Measurements from ENCODE around the gene GPATCH1. TPM values are rescaled to one million over a fixed set of nuclear protein-coding genes. Genes with fewer than 3 reads are reported as not detected.
A peak's percentile ranks its signal among the peaks of the same experiment; 100 is the strongest.

The GPATCH1 gene
- total and polyA plus RNA-seq, 4 donors, result 3.8 to 10.6 (median 8.4) TPM

DNA sequence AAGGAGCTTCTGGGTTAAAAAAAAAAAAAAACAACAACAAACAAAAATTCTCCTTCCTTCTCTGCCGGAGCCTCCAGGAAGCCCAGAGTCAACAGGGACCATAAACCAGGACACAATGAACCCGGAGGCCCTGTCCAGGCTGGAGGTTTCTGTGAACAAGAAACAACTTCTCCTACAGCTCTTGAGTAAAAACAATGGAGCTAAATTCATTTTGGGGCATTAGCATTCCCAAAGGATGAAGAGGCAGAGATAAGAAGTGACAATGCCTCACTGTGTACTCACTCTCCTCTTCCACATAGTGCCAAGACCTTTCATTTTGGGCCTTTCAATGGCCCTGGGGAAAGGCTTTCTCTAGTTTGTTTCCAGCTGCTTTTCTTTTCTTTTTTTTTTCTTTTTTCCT, 25.3 kb upstream of the GPATCH1 start:
- intact Hi-C loops (cut with DNase I), result no loop called here
- ATAC-seq (ENCODE audit: low FRiP score), result no peak
- H3K4me3 ChIP-seq (ENCODE audit: low read length in 2 of 2), result no peak overlapping the region
- H3K27me3 ChIP-seq (ENCODE audit: control insufficient read depth in 1 of 2, insufficient read depth in 2 of 2, low read length in 1 of 2), result no peaks in the 10 kb centered on the region
- 56 to 67% methylated on average over 2 of the region's 2 CpGs for WGBS, 2 donors
- H3K9me3 ChIP-seq (ENCODE audit: control insufficient read depth, low read length), result no peaks in the 10 kb centered on the region
- no peak for DNase-seq
- no peak overlapping the region for H3K27ac ChIP-seq (ENCODE audit: low read depth in 1 of 2, low read length in 2 of 2)
- H3K4me1 ChIP-seq (ENCODE audit: control insufficient read depth in 1 of 2, insufficient read depth in 2 of 2, low read length in 2 of 2), result no peaks in the 10 kb centered on the region
- H3K36me3 ChIP-seq (ENCODE audit: control insufficient read depth in 1 of 2, insufficient read depth in 2 of 2, low read length in 1 of 2), result no peaks in the 10 kb centered on the region

DNA sequence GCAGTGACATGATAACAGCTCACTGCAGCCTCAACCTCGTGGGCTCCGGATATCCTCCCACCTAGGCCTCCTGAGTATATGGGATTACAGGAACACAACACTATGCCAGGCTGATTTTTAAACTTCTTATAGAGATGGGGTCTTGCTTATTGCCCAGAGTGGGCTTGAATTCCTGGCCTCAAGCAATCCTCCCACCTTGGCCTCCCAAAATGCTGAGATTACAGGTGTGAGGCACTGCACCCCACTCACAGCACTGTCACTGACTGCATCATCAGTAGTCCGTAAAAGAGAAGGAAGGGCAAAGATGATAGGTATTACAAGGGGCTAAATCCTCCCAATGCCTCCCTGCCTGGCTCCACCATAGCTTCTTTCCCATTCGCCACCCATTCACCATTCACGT, 20.4 kb upstream of the GPATCH1 start:
- intact Hi-C loops (cut with DNase I), result no loop called here
- H3K27me3 ChIP-seq (ENCODE audit: control insufficient read depth in 1 of 2, insufficient read depth in 2 of 2, low read length in 1 of 2), result peaks cover 0 to 1% of the 10 kb centered on the region in 2 donors
- DNase-seq (no peak), ATAC-seq (ENCODE audit: low FRiP score) (no peak)
- H3K9me3 ChIP-seq (ENCODE audit: control insufficient read depth, low read length), result no peaks in the 10 kb centered on the region
- H3K36me3 ChIP-seq (ENCODE audit: control insufficient read depth in 1 of 2, insufficient read depth in 2 of 2, low read length in 1 of 2), result no peaks in the 10 kb centered on the region
- WGBS, 2 donors, result 92 to 93% methylated on average over 5 of the region's 5 CpGs
- no peak overlapping the region for H3K27ac ChIP-seq (ENCODE audit: low read depth in 1 of 2, low read length in 2 of 2)
- no peaks in the 10 kb centered on the region for H3K4me1 ChIP-seq (ENCODE audit: control insufficient read depth in 1 of 2, insufficient read depth in 2 of 2, low read length in 2 of 2)
- no peak overlapping the region for H3K4me3 ChIP-seq (ENCODE audit: low read length in 2 of 2)

DNA sequence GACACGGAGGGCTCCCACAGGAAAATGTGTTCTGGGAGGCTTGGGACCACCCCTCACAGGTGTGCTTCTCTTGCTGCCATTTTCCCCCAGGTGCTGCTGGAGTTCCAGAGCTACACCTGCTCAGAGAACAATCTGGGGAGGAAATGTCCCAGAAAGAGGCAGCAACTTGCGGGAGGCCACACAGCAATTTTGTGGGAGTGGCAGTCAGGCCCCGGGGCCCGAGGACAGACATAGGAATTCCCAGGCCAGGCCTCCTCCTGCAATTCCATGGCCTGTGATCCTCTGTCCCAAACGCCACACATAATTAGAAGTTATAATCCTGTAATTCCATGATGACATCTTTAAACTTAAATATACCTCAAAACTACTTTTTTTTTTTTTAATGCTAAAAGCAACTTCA, 18.1 kb upstream of the GPATCH1 start:
- DNase-seq (no peak), ATAC-seq (ENCODE audit: low FRiP score) (no peak)
- Histone ChIP-seq H3K4me3 (ENCODE audit: low read length in 2 of 2) (no peak overlapping the region), H3K27ac (ENCODE audit: low read depth in 1 of 2, low read length in 2 of 2) (no peak overlapping the region), H3K4me1 (ENCODE audit: control insufficient read depth in 1 of 2, insufficient read depth in 2 of 2, low read length in 2 of 2) (no peaks in the 10 kb centered on the region), H3K36me3 (ENCODE audit: control insufficient read depth in 1 of 2, insufficient read depth in 2 of 2, low read length in 1 of 2) (no peaks in the 10 kb centered on the region), H3K9me3 (ENCODE audit: control insufficient read depth, low read length) (no peaks in the 10 kb centered on the region), H3K27me3 (ENCODE audit: control insufficient read depth in 1 of 2, insufficient read depth in 2 of 2, low read length in 1 of 2) (peaks cover 0 to 1% of the 10 kb centered on the region in 2 donors)
- intact Hi-C loops (cut with DNase I), result no loop called here
- WGBS, 2 donors, result 76 to 86% methylated on average over 5 of the region's 5 CpGs

DNA sequence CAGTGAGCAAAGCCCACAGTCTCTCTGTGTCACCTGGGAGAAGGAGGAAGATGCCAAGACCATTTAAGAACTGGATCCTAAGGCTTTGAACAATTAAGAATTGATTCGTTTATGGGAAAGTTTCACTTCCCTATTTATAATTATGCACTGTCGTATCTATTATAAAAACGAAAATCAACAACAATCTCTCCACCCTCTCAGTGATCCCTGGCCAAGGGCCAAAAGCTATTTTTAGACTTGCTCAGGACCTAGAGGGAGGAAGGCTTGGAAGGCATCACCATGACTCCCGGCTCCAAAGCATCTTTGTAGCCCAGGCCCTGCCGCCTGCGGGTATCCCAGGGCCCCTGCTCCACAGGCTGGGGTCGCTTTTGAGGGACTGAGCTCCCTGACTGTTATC, 17.6 kb upstream of the GPATCH1 start:
- Histone ChIP-seq H3K9me3 (ENCODE audit: control insufficient read depth, low read length) (no peaks in the 10 kb centered on the region), H3K27ac (ENCODE audit: low read depth in 1 of 2, low read length in 2 of 2) (no peak overlapping the region), H3K36me3 (ENCODE audit: control insufficient read depth in 1 of 2, insufficient read depth in 2 of 2, low read length in 1 of 2) (no peaks in the 10 kb centered on the region), H3K4me3 (ENCODE audit: low read length in 2 of 2) (no peak overlapping the region), H3K4me1 (ENCODE audit: control insufficient read depth in 1 of 2, insufficient read depth in 2 of 2, low read length in 2 of 2) (no peaks in the 10 kb centered on the region), H3K27me3 (ENCODE audit: control insufficient read depth in 1 of 2, insufficient read depth in 2 of 2, low read length in 1 of 2) (peaks cover 0 to 1% of the 10 kb centered on the region in 2 donors)
- no peak for ATAC-seq (ENCODE audit: low FRiP score)
- intact Hi-C loops (cut with DNase I), result no loop called here
- 3 to 4% methylated on average over 7 of the region's 7 CpGs for WGBS, 2 donors
- DNase-seq, result no peak

DNA sequence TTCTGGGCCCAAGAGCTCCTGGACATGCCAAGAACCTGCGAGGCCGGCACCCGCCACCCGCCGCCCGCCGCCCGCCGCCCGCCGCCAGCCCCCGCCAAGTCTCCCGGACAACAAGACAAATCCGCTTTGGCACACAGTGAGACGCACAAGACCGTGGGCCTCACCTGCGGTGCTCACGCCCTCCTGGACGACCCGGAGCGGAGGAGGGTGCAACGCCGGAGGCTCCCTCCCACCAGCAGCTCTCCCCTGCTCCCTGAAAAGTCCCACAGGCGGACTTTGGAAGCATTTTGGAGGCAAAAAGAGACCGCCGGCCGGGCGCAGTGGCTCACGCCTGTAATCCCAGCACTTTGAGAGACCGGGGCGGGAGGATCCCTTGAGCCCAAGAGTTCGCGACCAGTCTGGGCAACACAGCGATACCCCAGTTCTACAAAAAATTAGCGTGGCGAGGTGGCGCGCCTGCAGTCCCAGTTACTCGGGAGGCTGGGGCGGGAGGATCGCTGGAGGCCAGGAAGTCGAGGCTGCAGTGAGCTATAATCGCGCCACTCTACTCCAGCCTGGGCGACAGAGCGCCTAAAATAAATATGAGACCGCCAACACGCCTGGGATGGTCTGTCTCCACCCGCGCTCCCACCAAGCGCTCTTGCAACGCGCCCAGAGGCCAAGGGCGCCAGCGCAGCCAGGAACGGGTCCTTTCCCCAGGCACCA, 17.1 kb upstream of the GPATCH1 start:
- Histone ChIP-seq H3K9me3 (ENCODE audit: control insufficient read depth, low read length) (no peaks in the 10 kb centered on the region), H3K36me3 (ENCODE audit: control insufficient read depth in 1 of 2, insufficient read depth in 2 of 2, low read length in 1 of 2) (no peaks in the 10 kb centered on the region), H3K4me1 (ENCODE audit: control insufficient read depth in 1 of 2, insufficient read depth in 2 of 2, low read length in 2 of 2) (no peaks in the 10 kb centered on the region), H3K27me3 (ENCODE audit: control insufficient read depth in 1 of 2, insufficient read depth in 2 of 2, low read length in 1 of 2) (peaks cover 0 to 1% of the 10 kb centered on the region in 2 donors), H3K27ac (ENCODE audit: low read depth in 1 of 2, low read length in 2 of 2) (no peak overlapping the region), H3K4me3 (ENCODE audit: low read length in 2 of 2) (peak overlapping the region; percentile 62)
- intact Hi-C loops (cut with DNase I), result no loop called here
- DNase-seq, result no peak
- ATAC-seq (ENCODE audit: low FRiP score), result peak; percentile 40
- WGBS, 2 donors, result 2% methylated on average over 53 to 56 of the region's 56 CpGs

DNA sequence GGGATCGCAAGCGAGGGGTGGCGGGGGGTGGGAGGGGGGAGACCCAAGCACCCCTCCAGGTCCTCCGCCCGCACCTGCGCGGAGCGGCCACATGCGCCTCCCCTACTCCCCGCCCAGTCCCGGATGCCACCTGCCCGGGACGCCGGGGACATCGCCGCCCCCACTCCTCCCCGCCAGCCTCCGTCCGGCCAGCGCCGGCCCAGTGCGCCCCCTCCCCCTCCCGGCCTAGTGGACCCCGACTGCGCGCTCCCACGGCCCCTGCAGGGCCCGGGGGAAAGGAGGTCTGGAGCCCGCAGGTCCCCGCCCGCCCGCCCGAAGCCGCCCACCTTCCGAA, 16.6 kb upstream of the GPATCH1 start:
- peak overlapping the region; percentile 62 for H3K4me3 ChIP-seq (ENCODE audit: low read length in 2 of 2)
- H3K27me3 ChIP-seq (ENCODE audit: control insufficient read depth in 1 of 2, insufficient read depth in 2 of 2, low read length in 1 of 2), result peaks cover 0 to 1% of the 10 kb centered on the region in 2 donors
- 0 to 1% methylated on average over 5 to 35 of the region's 35 CpGs for WGBS, 2 donors
- H3K4me1 ChIP-seq (ENCODE audit: control insufficient read depth in 1 of 2, insufficient read depth in 2 of 2, low read length in 2 of 2), result no peaks in the 10 kb centered on the region
- no peaks in the 10 kb centered on the region for H3K9me3 ChIP-seq (ENCODE audit: control insufficient read depth, low read length)
- intact Hi-C loops (cut with DNase I), result no loop called here
- DNase-seq (no peak), ATAC-seq (ENCODE audit: low FRiP score) (peak; percentile 61)
- H3K27ac ChIP-seq (ENCODE audit: low read depth in 1 of 2, low read length in 2 of 2), result no peak overlapping the region
- no peaks in the 10 kb centered on the region for H3K36me3 ChIP-seq (ENCODE audit: control insufficient read depth in 1 of 2, insufficient read depth in 2 of 2, low read length in 1 of 2)

DNA sequence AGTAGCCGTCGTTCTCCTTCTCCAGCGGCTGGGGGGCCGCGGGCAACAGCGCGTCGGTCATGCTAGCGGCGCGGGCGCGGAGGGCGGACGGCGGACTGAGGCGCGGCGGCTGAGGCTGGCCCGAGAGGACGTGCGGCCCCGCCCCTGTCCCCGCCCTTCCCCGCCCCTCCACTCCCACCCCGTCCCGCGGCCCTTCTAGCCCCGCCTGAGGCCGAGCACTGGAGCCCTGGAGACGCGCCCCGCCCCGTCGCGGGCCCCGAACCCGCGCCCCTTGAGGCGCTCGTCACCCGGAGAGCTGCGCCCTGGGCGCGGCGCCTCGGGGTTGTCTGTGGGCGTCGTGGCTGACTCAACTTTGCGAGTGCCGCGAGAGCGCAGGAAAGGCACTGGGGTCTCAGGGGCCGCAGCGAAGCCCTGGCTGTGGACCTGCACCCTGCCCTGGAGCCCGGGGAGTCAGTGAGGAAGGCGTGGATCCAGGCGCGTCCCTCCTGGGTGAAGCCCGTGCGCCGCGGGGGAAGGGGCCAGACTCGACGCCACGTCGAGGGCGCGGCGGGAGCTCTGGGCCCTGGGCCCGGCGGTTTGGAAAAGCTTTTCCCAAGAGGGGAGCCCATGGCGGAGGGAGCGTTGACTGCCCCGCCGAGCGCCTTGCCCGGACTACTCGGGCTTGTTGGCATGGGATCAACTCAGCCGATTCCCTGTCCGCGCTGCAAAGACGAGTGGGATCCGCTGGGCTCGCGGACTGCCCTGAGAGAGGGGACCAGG, 16.0 kb upstream of the GPATCH1 start, which contains the start of gene RHPN2:
Gene RHPN2, minus strand, starts transcription at position 97 of the 759 bp plus-strand sequence. Its CDS starts 36 bp downstream, at position 61.
- peak; percentile 81 for ATAC-seq (ENCODE audit: low FRiP score)
- peak; percentile 59 to 77 for DNase-seq
- H3K36me3 ChIP-seq (ENCODE audit: control insufficient read depth in 1 of 2, insufficient read depth in 2 of 2, low read length in 1 of 2), result no peaks in the 10 kb centered on the region
- intact Hi-C loops (cut with DNase I), result no loop called here
- no peaks in the 10 kb centered on the region for H3K9me3 ChIP-seq (ENCODE audit: control insufficient read depth, low read length)
- peak within 1 kb of the TSS; percentile 62 for H3K4me3 ChIP-seq (ENCODE audit: low read length in 2 of 2)
- no peaks in the 10 kb centered on the region for H3K4me1 ChIP-seq (ENCODE audit: control insufficient read depth in 1 of 2, insufficient read depth in 2 of 2, low read length in 2 of 2)
- no peak within 1 kb of the TSS for H3K27ac ChIP-seq (ENCODE audit: low read depth in 1 of 2, low read length in 2 of 2)
- H3K27me3 ChIP-seq (ENCODE audit: control insufficient read depth in 1 of 2, insufficient read depth in 2 of 2, low read length in 1 of 2), result peaks cover 0 to 1% of the 10 kb centered on the region in 2 donors
- 2% methylated on average over 53 to 86 of the region's 86 CpGs for WGBS, 2 donors

DNA sequence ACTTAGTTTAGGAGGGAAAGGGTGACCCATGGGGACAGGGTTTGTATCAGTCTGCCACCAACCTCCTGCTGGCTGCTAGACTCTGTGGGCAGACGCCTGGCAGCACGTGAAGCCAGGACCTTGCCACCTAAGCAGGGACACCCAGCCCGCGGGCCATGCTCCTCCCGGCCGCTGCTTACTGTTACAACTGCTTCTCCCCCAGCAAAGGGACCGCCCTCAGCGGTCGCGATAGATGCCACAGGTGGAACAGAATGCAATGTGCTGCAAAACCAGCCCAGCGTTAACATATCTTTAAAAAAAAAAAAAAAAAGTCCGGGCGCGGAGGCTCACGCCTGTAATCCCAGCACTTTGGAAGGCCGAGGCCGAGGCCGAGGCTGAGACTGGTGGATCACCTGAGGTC, 14.4 kb upstream of the GPATCH1 start:
- H3K36me3 ChIP-seq (ENCODE audit: control insufficient read depth in 1 of 2, insufficient read depth in 2 of 2, low read length in 1 of 2), result no peaks in the 10 kb centered on the region
- DNase-seq (no peak), ATAC-seq (ENCODE audit: low FRiP score) (no peak)
- no peak overlapping the region for H3K27ac ChIP-seq (ENCODE audit: low read depth in 1 of 2, low read length in 2 of 2)
- H3K4me1 ChIP-seq (ENCODE audit: control insufficient read depth in 1 of 2, insufficient read depth in 2 of 2, low read length in 2 of 2), result no peaks in the 10 kb centered on the region
- no peak overlapping the region for H3K4me3 ChIP-seq (ENCODE audit: low read length in 2 of 2)
- no peaks in the 10 kb centered on the region for H3K9me3 ChIP-seq (ENCODE audit: control insufficient read depth, low read length)
- intact Hi-C loops (cut with DNase I), result no loop called here
- WGBS, 2 donors, result 85 to 87% methylated on average over 18 of the region's 18 CpGs
- H3K27me3 ChIP-seq (ENCODE audit: control insufficient read depth in 1 of 2, insufficient read depth in 2 of 2, low read length in 1 of 2), result peaks cover 0 to 1% of the 10 kb centered on the region in 2 donors

DNA sequence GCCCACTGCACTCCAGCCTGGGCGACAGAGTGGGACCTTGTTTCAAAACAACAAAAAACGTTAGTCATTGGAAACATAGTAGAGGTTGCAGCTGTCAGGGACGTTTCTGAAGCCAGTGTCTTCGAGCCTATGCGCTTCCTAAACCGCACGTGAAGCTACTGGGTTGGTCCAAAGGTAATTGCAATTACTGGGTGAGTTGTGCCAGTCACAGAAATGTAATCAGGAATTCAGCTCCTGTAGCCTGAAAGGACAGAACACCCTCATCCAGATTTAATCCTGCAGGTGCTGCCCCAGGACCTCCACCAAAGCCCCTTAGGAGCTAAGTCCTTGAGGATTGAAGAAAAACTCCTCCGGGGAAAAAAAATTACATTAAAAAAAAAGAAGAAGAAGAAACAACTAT, 13.9 kb upstream of the GPATCH1 start:
- DNase-seq, result no peak
- Histone ChIP-seq H3K27me3 (ENCODE audit: control insufficient read depth in 1 of 2, insufficient read depth in 2 of 2, low read length in 1 of 2) (peaks cover 0 to 1% of the 10 kb centered on the region in 2 donors), H3K27ac (ENCODE audit: low read depth in 1 of 2, low read length in 2 of 2) (no peak overlapping the region), H3K9me3 (ENCODE audit: control insufficient read depth, low read length) (no peaks in the 10 kb centered on the region), H3K36me3 (ENCODE audit: control insufficient read depth in 1 of 2, insufficient read depth in 2 of 2, low read length in 1 of 2) (no peaks in the 10 kb centered on the region), H3K4me3 (ENCODE audit: low read length in 2 of 2) (no peak overlapping the region), H3K4me1 (ENCODE audit: control insufficient read depth in 1 of 2, insufficient read depth in 2 of 2, low read length in 2 of 2) (no peaks in the 10 kb centered on the region)
- intact Hi-C loops (cut with DNase I), result no loop called here
- no peak for ATAC-seq (ENCODE audit: low FRiP score)
- WGBS, 2 donors, result 72 to 75% methylated on average over 8 of the region's 8 CpGs

All from aorta (tissue), 5 donors.